ENCODE measurements around the gene METAP2.
"Not testable (repeated sequence)": the region's sequence is repeated elsewhere in the genome, so short reads cannot be mapped to it uniquely, and the experiment has no call there.

The METAP2 gene

GRCh38 chr12:95473884-95474659 lies at the start of gene METAP2:
METAP2 (plus strand) TSS chr12:95474152; CDS start chr12:95474180, 28 bp downstream.
- peak; percentile 92 for DNase-seq

GRCh38 chr12:95424271-95424994 lies 49.5 kb upstream of the METAP2 start:
- DNase-seq: peak; percentile 90

- DNase-seq: no peak
These were observed 44.8 kb upstream of the METAP2 start for GRCh38 chr12:95429172-95429510.

- DNase-seq: no peak
These were observed 42.8 kb upstream of the METAP2 start for GRCh38 chr12:95431120-95431519.

- no peak for DNase-seq
These were observed 38.6 kb upstream of the METAP2 start for GRCh38 chr12:95435355-95435754.

GRCh38 chr12:95437565-95437964 lies 36.4 kb upstream of the METAP2 start:
- no peak for DNase-seq

GRCh38 chr12:95439461-95440230 lies 34.3 kb upstream of the METAP2 start:
- DNase-seq: no peak

- no peak for DNase-seq
These were observed 33.6 kb upstream of the METAP2 start for GRCh38 chr12:95440401-95440800.

GRCh38 chr12:95443459-95443858 lies 30.5 kb upstream of the METAP2 start:
- DNase-seq: no peak

- DNase-seq: not testable (repeated sequence)
These were observed 28.9 kb upstream of the METAP2 start for GRCh38 chr12:95445099-95445498.

- no peak for DNase-seq
These were observed 28.0 kb upstream of the METAP2 start for GRCh38 chr12:95445884-95446505.

GRCh38 chr12:95446506-95446900 lies 27.4 kb upstream of the METAP2 start:
- DNase-seq: no peak

- DNase-seq: not testable (repeated sequence)
These were observed 24.3 kb upstream of the METAP2 start for GRCh38 chr12:95449656-95450055.

- not testable (repeated sequence) for DNase-seq
These were observed 21.5 kb upstream of the METAP2 start for GRCh38 chr12:95452501-95452900.

- DNase-seq: not testable (repeated sequence)
These were observed 20.1 kb upstream of the METAP2 start for GRCh38 chr12:95453881-95454280.

GRCh38 chr12:95454780-95455215 lies 19.2 kb upstream of the METAP2 start:
- not testable (repeated sequence) for DNase-seq

GRCh38 chr12:95457605-95458004 lies 16.3 kb upstream of the METAP2 start:
- DNase-seq: not testable (repeated sequence)

GRCh38 chr12:95458761-95459160 lies 15.2 kb upstream of the METAP2 start:
- no peak for DNase-seq

- no peak for DNase-seq
These were observed 14.6 kb upstream of the METAP2 start for GRCh38 chr12:95459310-95459709.

- DNase-seq: no peak
These were observed 13.8 kb upstream of the METAP2 start for GRCh38 chr12:95460105-95460504.

GRCh38 chr12:95460896-95461295 lies 13.1 kb upstream of the METAP2 start:
- DNase-seq: no peak

- DNase-seq: no peak
These were observed 11.9 kb upstream of the METAP2 start for GRCh38 chr12:95462081-95462480.

GRCh38 chr12:95462551-95462950 lies 11.4 kb upstream of the METAP2 start:
- no peak for DNase-seq
